PC-9 (cell line): ENCODE data around the gene ATP11C.

Source experiments
- CTCF ChIP-seq: fragments of 200-600 bp; sonication (generic); conservative IDR thresholded peaks from 2 replicates; pipeline ENCODE4 v1.6.1; 2017; ENCODE audit warnings: mixed run types, antibody characterized with exemption, mild to moderate bottlenecking, moderate library complexity
- EZH2 ChIP-seq: fragments of 200-600 bp; sonication (generic); IDR thresholded peaks from 2 replicates; pipeline ENCODE4 v1.8.0; 2017; ENCODE audit warnings: antibody characterized with exemption, low read depth

- TF ChIP-seq EZH2: no peak
- TF ChIP-seq CTCF: no peak
Observed at GRCh38 chrX:139803224-139803623, 129.6 kb downstream of the ATP11C start.
